T-helper 1 cell treated with Interleukin-12 subunit alpha and Interleukin-12 subunit beta and Interleukin-4 antibody, amounts not matched to agents 30 ng/mL and 1 ng/mL, for 36 hours (primary cell): ENCODE measurements around the gene DYDC2. TPM values are rescaled to one million over a fixed set of nuclear protein-coding genes. Genes with fewer than 3 reads are reported as not detected.
"Not testable (repeated sequence)": the region's sequence is repeated elsewhere in the genome, so short reads cannot be mapped to it uniquely, and the experiment has no call there.

Experiments used
- intact Hi-C: fragments of 100-400 bp; cut with micrococcal nuclease; formaldehyde crosslinking; loops from one replicate; pipeline ENCODE4 v1.15.1; 2024
- total RNA-seq: library from RNA; stranded (reverse); gene quantifications from 2 replicates; pipeline ENCODE4 v1.2.3, GENCODE V29; 2022

DYDC2 gene, protein sequence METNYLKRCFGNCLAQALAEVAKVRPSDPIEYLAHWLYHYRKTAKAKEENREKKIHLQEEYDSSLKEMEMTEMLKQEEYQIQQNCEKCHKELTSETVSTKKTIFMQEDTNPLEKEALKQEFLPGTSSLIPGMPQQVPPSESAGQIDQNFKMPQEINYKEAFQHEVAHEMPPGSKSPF
- not detected in 2 replicates for total RNA-seq

DNA sequence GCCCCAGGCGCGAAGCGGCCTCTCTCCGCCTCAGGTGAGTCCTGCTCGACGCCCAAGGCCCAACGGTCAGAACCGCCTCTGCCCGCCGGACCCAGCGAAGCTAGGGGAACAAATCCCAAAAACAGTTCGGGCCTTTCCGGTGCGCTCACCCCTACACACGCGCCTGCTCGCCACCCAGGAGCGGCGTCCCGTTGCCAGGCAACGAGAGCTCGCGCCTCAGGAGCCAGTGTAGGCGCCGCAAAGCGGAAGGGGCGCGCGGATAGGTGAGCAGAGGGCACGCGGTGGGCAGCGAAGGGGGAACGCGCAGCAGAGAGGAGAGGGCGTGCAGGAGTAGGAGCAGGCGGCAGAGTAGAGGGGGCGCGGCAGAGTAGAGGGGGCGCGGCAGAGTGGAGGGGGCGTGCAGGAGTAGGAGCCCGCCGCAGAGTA lies at the start of gene DYDC2, which contains the start of gene DYDC1:
Gene DYDC2 (plus strand): TSS at position 219 of the 426 bp plus-strand sequence. CDS start 5,663 bp downstream, outside the sequence.
Gene DYDC1 (minus strand): TSS at position 193 of the 426 bp plus-strand sequence. CDS start 4,154 bp downstream, outside the sequence.
- intact Hi-C loops = no loop called here

DNA sequence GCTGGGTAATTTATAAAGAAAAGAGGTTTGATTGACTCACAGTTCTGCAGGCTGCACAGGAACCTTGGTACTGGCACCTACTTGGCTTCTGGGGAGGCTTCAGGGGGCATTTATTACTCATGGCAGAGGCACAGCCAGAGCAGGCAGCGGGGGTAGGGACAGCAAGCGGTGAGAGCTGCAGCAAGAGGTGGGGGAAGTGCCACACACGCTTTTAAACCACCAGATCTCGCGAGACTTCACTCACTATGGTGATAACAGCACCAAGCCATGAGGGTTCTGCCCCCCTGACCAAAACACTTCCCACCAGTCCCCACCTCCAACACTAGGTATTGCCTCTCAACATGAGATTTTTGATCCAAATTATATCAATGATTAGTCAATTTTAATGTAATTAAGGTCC lies 43.1 kb upstream of the DYDC2 start:
- intact Hi-C loops = no loop called here

DNA sequence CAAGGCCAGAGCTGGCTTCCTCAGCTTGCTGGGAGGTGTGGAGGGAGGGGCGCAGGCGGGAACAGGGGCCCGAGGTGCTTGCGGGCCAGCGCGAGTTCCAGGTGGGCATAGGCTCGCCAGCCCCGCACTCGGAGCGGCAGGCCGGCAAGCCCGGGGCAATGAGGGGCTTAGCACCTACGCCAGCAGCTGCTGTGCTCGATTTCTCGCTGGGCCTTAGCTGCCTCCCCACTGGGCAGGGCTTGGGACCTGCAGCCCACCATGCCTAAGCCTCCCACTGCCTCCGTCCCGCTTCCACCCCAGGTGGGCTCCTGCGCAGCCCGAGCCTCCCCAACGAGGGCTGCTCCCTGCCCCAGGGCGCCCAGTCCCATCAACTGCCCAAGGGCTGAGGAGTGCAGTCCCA lies 41.2 kb upstream of the DYDC2 start:
- intact Hi-C loops = no loop called here

DNA sequence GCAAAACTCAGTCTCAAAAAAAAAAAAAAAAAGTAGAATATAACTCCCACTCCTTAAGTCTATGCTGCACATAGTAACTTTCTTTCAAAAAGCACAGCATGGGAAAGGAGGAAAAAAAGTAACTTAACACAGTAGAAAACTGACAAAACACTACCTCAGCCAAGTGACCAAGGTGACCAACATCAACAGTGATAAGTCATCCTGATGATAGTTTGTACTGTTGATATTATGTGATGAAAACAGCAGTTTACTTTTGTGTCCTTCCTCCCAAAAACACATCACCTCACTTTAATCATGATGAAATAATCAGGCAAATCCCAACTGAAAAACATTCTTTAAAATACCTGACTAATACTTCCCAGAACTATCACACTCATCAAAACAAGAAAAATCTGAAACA lies 37.8 kb upstream of the DYDC2 start:
- intact Hi-C loops = no loop called here

DNA sequence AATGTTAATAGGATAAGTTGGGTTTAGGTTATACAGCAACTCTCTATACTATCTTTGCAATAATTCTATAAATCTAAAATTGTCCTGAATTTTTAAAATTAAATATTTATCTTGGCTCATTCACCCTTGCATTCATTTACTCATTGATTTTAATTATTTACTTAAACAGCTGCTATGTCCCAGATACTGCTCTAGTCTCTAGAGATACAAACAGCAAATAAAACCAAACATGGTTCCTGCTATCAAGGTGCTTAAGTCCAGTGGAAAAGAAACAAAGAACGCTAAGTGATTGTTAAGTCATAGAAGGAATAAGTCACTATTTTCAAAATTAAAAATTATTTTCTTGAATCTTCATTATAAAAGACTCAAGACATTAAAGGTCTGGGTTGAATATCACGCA lies 37.3 kb upstream of the DYDC2 start:
- intact Hi-C loops = no loop called here

DNA sequence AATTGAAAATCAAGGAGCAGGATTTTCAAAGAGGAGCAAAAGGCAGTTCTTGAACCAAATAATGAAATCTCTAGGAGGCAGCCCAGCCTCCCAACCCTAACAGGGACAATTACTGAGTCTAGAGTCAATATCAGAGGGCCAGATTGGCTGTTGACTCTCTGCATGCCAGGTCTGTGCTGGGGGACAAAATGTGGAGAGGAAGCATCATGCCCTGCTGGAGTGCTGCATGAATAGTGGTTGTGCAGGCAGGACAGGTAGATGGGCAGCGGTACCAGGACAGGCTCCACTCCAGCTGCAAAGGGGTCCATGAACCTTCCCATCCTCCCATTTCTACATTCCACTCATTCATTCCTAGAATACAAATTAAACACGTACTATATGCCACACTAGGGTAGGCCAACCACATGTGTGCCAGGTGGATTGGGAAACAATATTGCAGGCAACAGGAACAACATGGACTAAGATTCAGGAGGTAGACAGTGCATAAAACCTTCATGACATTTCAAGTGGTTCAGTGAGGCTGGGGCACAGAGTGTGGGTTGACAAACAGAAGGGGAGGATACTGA lies 36.8 kb upstream of the DYDC2 start:
- intact Hi-C loops = no loop called here

DNA sequence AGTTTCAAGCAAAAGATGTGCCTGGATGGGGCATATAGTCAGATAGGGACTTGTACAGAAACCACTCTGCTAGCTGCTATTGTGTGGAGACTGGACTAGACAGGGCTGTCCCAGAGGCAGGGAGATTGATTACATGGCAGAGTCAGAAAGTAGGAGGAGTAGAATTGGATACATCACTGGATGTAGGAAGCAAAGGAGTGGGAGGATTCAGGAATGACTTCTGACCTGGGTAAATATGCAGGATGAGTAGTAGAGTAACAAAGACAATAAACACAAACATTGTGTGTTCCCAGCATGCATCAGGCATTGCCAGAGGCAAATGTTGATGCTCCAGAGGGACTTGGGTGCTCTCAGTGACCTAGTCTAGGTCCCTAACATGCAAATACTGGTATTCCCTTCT lies 36.2 kb upstream of the DYDC2 start:
- intact Hi-C loops = no loop called here

DNA sequence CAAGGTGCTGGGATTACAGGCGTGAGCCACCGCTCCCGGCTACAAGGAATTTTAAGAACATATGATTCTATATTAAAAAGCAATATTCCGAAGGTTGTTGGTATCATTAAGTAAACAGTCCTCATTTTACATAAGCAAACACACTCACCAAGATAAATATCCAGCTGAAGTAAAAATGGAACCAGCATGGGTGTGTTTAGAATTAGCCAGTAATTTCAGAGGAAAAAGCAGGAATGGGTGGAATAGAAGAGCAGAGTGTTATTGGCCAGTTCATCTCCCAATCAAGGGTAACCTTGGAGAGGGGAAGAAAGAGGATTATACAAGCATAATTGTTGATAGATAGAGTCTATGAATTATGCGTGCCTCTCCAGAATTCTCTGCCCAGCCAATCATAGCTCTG lies 35.4 kb upstream of the DYDC2 start:
- intact Hi-C loops = no loop called here

DNA sequence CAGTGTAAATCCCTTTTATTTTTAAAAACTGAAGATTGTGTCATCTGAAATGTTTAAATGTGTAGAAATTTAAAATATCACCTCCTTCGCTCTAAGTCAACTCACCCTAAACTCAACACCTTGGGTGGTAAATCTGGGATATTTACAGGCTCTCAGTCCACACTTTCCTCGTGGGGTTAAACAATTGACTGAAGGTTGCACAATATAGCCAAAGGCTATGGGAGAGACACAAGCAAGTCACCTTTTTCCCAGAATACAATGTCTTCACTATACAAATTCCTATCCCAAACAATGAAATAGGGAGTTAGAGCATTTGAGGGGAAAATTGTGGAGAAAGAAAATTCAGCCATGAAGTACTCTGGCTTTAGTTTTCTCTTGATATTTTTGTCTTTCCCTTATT lies 34.4 kb upstream of the DYDC2 start:
- intact Hi-C loops = no loop called here

DNA sequence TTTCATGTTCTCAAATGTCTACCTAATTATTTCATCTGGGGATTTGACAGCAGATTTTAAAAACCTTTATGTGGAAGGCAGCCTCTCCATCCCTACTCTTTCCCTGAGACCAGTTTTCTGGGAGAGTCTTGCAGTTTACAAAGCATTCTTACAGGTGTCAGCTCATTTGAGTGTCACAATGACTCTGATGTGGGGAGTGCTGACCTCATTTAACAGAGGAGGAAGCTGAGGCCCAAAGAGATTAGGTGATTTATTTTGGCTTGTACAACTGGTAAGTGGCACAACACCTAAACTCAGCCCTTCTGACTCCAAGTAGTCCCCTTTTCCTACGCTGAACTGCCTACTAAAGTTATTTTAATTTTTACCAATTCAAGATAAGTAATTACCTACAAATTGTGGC lies 33.9 kb upstream of the DYDC2 start:
- intact Hi-C loops = no loop called here

DNA sequence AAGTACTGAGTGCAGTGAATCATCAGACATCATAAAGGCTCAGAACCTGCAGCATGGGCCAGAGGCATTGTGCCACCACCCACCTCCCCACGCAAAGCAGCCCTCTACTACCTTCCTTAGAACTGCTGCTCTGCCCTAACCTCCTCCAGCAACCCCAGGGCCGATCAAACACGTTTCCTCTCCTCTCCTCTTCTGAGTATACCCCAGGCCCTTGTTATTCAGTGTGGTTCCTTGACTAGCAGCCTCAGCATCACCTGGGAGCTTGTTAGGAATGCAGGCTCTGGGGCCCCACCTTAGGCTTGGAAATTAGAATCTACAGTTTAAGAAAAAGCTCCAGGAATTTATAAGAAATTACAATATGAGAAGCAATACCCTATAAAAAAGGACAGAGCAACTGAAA lies 33.3 kb upstream of the DYDC2 start:
- intact Hi-C loops = no loop called here

DNA sequence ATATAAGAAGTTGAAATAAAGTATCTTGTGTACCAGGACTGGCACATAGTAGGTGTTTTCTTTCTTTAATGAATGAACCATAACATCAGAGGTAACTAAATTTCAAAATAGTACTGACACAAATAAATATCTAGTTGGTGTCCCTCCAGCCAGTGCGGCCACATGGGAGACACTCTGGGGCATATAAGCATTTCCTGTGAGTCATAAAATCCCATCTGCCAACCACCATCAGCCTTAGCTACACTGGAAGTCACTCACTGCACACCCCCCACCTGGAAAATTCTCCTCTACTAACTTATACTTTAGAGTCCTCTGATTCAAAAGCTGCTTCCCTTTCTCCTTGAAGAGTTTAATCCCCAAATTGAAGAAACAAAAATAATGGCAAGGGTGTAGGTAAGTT lies 32.5 kb upstream of the DYDC2 start:
- intact Hi-C loops = no loop called here

DNA sequence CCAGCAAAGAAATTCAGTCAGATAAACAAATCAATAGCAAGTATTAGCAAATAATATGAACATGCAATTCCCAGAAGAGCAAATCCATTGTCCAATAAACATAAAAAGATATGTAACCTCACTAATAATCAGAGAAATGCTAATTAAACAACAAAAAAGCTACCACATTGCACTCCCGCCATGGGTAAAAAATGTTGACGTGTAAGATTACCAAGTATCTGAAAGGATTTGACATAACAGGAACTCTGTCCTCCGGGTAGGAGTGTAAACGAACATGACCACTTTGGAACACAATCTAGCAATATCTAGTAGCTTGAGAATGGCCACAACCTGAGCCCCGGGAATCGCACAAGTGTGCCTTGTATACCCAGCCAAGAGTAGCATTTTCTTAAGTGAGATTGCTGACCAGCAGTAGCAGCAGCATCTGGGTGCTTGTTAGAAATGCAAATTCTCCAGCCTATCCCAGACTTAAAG lies 31.7 kb upstream of the DYDC2 start:
- intact Hi-C loops = no loop called here

DNA sequence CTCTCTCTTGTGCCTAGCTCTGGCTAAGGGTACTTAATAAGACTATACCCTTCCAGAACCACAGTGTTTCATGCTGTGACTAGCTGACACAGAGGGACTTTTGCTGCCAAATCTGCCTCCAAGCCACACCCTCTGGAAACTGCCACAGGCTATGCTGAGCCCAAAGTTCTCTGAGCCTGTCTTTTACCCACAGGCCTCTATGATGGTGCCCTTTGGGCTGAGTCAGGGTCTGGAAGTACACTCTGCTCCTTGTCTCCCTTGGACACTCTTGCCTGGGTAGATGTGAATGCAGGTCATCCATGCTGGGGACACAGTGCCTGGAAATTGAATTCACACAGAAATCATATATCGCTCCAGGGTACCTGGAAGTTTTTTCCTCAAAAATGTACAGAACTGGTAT lies 22.6 kb upstream of the DYDC2 start:
- intact Hi-C loops = no loop called here

DNA sequence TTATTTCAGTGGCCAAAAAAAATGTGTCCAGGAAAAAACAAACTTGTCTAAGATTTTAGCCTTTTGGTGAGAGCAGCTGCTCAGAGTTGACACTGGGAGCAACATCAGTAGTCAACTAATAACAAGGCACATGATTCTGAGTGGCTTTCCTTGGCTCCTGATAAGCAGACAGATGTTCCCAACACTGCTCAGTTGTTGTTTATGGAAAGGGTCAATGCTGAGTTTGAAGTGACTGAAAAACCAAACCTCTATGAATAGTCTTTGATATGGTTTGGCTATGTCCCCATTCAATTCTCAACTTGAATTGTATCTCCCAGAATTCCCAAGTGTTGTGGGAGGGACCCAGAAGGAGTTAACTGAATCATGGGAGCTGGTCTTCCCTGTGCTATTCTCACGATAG lies 12.3 kb upstream of the DYDC2 start:
- intact Hi-C loops = no loop called here

DNA sequence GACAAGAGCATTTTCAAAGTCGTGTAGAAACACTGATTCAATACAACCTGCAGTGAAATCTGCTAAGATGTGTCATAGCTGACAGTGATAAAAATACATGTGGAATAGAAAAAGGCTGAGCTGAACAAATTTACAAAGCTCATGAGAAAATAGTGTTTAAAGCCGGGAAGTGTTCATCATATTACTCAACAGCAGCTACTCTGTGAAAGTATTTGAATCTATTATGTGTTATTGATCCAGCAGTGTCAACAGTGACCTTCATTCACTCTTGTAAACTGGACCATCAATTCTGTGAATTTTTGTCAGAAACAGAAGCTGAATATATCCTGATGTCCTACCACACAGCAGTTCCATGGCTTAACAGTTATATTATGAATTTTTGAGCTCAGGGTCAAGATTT lies 11.7 kb upstream of the DYDC2 start:
- intact Hi-C loops = no loop called here

DNA sequence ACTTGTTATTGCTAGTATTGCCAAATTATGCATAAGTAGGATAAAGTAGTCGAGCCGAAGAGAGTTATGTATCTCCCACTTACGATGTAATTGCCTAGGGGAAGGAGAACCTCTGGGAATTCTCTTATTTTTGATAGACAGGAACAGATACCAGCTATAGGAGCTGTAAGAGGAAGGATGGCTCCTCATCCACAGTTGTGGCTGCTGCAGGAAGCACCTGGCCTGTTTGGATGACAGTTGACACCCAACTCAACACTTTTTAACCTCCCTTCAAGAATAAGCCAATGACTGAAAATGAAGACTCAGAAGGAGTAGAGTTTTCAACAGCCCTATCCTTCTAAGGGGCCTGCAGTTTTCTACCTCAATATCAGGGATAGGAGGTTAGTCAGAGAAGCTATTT lies 6.3 kb upstream of the DYDC2 start:
- intact Hi-C loops = no loop called here

DNA sequence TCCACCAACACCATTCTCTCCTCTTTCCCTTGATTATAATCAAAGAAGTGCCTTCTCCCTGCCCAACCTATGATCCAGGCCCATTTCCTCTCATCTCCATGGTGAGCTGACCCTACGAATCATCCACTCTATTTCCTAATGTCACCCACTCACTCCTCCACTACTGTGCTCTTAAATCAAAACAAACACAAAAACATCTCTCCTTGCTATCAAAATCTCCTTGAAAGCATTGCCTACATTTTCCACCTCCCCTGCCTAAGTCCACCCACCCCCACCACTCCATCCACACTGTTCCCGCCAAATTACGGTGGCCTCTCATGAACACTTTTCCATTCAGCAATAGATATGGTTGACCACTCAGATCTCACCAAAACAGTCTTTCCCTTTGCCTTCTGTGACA lies 5.4 kb upstream of the DYDC2 start:
- intact Hi-C loops = no loop called here

DNA sequence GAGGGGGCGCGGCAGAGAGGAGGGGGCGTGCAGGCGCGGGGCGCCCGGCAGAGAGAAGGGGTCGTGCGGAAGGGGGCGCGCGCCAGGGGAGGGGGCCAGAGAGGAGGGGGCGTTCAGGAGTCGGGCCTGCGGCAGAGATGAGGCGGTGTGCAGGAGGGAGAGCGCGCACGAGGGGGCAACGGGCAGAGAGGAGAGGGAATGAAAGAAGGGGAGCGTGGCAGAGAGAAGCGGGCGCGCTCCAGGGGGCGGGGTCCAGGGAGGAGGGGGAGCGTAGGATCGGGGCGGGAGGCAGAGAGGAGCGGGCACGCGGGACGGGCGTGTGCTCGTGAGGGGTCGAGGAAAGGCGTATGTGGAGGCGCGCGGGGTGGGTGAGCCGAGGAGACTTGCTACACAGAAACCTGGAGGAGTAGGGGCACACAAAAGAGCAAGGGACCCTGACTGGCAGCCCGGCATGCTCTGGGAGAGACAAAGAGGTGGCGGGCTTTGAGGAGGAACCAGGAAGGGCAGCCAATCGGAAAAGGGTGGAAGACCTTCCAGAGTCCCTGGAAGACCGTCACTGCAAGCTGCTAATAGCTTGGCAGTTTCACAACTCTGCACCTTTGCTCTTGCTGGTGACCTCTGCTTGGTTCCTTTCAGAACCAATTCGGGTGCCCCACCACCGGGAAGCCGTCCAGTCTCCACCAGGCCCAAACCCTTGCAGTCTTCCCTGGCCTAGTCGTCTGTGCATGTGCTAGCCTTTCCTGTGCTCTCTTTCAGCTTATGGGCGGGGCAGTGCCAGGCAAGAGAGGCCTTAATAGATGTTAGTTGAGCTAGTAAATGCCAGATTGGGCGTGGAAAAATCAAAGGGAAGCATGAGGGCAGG lies 639 bp downstream of the DYDC2 start:
- intact Hi-C loops = no loop called here

DNA sequence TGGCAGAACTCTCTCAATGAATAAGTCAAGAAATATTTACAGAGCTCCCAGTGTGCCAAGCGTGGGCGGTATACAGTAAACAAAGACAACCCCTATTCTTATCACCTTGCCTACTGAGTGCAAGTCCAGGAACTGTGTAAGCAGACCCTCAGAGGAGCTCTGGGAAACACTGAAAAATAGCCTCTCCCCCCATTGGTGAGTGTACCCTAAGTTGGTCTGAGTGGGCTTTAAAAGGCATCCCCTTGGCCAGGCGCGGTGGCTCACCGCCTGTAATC lies 1.2 kb downstream of the DYDC2 start:
- intact Hi-C loops = no loop called here

DNA sequence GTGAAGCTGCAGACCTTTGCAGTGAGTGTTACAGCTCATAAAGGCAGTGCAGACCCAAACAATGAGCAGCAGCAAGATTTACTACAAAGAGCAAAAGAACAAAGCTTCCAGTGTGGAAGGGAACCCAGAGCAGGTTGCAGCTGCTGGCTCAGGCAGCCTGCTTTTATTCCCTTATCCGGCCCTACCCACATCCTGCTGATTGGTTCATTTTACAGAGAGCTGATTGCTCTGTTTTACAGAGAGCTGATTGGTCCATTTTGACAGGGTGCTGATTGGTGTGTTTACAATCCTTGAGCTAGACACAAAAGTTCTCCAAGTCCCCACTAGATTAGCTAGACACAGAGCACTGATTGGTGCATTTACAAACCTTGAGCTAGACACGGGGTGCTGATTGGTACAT lies 2.3 kb downstream of the DYDC2 start:
- intact Hi-C loops = not testable (repeated sequence)

DNA sequence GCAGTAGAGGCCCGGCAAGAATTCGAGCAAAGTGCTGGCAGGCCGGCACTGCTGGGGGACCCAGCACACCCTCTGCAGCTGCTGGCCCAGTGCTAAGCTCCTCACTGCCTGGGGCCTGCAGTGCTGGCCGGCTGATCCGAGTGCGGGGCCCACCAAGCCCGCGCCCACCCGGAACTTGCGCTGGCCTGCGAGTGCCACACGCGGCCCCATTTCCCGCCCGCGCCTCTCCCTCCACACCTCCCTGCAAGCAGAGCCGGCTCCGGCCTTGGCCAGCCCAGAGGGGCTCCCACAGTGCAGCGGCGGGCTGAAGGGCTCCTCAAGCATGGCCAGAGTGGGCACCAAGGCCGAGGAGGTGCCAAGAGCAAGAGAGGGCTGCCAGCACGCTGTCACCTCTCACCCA lies 3.1 kb downstream of the DYDC2 start:
- intact Hi-C loops = no loop called here

DNA sequence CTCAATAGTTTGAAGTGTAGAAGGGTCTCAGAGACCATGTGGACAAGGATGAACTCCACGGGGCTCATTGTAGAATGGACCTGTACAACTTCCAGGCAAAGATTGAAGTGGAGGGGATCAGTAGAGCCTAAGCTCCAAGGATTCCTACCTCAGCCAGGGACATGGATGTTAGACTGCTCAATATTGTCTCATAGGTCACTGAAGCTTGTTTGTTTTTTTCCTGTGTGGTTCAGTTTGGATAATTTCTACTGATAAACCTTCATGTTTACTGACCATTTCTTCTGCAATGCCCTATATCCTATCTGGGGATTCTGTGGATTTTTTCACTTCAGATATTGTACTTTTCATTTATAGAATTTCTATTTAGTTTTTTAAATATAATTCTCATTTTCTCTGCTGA lies 8.9 kb downstream of the DYDC2 start:
- intact Hi-C loops = no loop called here
